Measurements from ENCODE around the gene IGSF10. TPM values are rescaled to one million over a fixed set of nuclear protein-coding genes. Genes with fewer than 3 reads are reported as not detected.

Gene IGSF10
- total RNA-seq, 1 donor = 8.0 TPM

- H3K4me3 ChIP-seq (ENCODE audit: low read depth, low read length) = no peak overlapping the region
- TF ChIP-seq, protein P1, sequence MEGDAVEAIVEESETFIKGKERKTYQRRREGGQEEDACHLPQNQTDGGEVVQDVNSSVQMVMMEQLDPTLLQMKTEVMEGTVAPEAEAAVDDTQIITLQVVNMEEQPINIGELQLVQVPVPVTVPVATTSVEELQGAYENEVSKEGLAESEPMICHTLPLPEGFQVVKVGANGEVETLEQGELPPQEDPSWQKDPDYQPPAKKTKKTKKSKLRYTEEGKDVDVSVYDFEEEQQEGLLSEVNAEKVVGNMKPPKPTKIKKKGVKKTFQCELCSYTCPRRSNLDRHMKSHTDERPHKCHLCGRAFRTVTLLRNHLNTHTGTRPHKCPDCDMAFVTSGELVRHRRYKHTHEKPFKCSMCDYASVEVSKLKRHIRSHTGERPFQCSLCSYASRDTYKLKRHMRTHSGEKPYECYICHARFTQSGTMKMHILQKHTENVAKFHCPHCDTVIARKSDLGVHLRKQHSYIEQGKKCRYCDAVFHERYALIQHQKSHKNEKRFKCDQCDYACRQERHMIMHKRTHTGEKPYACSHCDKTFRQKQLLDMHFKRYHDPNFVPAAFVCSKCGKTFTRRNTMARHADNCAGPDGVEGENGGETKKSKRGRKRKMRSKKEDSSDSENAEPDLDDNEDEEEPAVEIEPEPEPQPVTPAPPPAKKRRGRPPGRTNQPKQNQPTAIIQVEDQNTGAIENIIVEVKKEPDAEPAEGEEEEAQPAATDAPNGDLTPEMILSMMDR (IDR thresholded peaks at IDR 0.05; ENCODE audit: insufficient read depth, low read length) = no peak
- DNase-seq (ENCODE audit: low read depth) = no peak
Observed at GRCh38 chr3:151436675-151437446, 24.0 kb downstream of the IGSF10 start.

DNA sequence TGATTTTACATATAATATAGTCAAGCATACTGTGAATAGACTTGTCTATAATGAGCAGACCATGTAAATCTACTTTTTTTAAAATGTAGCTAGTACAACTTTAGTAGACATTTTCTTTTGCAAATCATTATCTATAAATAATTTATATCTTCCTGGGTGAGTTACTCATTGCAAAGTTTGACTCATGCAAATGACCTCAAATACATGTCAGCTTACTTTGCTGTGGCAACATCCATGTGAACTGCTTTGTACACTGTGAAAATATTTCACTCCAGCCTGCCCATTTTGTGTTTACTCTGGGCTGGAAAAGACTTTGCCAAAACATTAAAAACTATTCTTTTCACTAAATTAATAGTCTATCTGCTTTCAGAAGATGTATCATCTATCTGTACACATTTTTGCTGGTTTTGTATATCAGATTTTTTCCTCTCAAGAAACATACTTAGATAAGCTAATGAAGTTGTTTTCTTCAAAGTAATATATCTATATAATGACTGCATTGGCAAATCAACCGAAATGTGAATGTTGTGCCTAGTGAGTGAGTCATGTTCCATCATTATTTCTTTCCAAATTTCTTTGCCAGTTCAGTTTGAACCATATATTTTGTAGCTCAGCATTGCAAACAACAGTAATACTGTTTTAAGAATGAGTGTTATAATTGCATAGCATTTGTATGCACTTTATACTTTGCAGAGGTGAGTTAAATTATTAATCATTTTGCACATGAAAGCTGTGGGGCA lies 26.5 kb downstream of the IGSF10 start:
- DNase-seq (ENCODE audit: low read depth) = peak; percentile 90
- TF ChIP-seq, protein P1 (IDR thresholded peaks at IDR 0.05; ENCODE audit: insufficient read depth, low read length) = no peak
- H3K4me3 ChIP-seq (ENCODE audit: low read depth, low read length) = no peak overlapping the region

DNA sequence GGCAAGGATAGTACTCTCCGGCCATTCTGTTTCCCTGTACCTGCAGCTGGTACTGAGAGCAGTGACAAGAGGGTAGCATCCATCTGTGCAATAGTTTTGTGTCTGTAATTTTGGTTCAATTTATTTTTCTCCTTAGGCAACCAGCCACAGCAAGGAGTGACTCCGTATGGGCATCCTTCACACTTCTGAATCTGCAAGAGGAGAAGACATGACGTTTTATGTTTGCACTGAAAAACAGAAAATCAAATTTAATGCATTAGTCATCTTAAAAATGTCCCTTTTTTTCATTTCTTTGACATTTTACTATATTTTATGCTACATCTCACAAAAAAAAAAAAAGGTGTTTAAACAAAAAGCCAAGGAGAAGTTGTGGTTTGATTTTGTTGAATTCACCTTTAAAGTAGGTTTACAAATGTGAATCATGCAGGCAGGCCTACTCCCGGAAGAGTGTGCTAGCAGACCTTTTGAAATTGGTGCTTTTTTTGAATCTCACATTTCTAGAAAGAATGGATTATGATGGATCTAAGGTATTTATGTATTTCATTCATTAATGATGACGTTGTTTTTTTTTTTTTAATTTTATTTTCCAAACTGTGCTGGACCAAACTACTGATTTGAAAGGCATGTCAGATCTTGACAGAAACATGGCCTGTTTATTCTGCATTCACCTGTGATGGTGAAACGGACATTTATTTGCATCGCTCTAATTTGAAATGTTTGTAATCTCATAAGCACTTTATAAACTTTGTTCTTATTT lies 28.1 kb downstream of the IGSF10 start:
- TF ChIP-seq, protein P1 (IDR thresholded peaks at IDR 0.05; ENCODE audit: insufficient read depth, low read length) = no peak
- H3K4me3 ChIP-seq (ENCODE audit: low read depth, low read length) = no peak overlapping the region

DNA sequence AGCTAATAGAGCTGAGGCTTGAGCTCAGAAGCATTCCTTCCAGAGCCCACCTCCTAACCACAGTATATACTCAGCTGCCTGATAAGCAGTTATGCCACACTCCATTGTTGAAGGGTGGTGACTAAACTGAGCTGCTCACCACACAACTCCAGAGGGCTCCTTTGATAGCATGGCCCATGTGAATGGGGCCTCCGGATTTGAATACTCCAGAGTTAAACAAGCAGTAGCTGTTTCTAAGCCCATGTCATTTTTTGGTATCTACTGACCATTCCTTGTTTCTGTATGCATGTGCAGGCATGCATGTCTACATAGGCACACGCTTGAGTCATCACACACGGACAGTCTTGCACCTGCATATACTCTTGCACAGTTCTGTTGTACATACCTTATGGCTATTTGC lies 28.9 kb downstream of the IGSF10 start:
- DNase-seq (ENCODE audit: low read depth) = peak; percentile 86

More for the DNA sequence above, 28.1 kb downstream of the IGSF10 start:
- no peak for DNase-seq (ENCODE audit: low read depth)

DNA sequence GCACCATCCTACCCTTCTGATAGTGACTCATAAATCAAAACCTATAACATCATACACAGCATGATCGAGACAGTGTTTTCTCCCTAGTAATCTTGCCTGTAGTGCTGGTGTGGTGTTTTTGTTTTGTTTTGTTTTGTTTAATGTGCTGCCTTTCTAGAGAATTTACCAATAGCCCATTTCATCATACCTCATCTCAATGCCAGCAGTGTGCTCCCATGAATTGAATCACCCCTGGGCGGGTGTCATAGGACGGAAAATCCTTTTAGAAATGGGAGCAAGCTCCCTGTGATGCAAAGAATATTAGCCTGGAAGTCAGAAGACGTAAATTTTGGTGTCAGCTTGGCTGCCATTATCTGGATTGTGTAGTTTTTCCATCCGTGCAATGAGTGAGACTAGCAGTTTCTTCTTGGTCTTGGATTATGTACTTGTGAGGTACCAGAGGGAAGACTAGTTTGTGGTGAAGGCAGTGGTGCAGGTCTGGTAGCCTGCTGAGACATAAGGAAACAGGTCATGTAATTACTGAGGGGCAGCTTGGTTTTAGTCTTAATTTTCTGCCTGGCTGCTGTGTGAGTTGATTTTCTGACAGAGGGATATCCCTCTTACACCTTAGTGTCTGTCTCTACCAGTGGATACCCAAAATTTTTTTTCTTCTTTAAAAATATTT lies 29.9 kb downstream of the IGSF10 start:
- peak; percentile 28 for DNase-seq (ENCODE audit: low read depth)

More for the DNA sequence above, 28.9 kb downstream of the IGSF10 start:
- no peak overlapping the region for H3K4me3 ChIP-seq (ENCODE audit: low read depth, low read length)
- TF ChIP-seq, protein P1 (IDR thresholded peaks at IDR 0.05; ENCODE audit: insufficient read depth, low read length) = no peak

More for the DNA sequence above, 29.9 kb downstream of the IGSF10 start:
- no peak overlapping the region for H3K4me3 ChIP-seq (ENCODE audit: low read depth, low read length)
- TF ChIP-seq, protein P1 (IDR thresholded peaks at IDR 0.05; ENCODE audit: insufficient read depth, low read length) = no peak

Measured in fibroblast of the aortic adventitia (primary cell).